GM19099 (cell line): ENCODE data around the gene ETV6.

ENCODE experiments used
- POLR2A ChIP-seq: IDR thresholded peaks from 3 replicates; pipeline ENCODE4 v1.6.1; 2011; ENCODE audit warnings: low read depth; ENCODE audit not compliant: insufficient read length; ENCODE audit errors: extremely low read depth

The ETV6 gene

DNA sequence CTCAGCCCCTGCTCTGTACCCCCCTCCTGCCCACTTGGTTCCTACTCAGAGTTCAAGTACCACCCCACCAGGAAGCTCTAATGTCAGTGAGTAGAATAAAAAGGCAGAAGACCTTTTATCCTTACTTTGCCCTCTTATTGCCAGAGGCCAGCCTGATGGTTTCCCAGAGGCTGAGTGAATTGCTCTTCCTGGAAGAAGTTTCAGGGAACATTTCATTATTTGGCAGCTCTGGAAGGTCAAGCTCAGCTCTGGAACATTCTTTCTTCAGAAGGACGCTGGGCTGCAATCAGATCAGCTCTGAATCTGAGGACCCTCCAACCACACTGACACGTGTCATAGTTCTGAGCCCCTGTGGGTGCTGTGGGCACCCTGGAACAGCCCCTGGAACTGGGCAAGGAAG is 188.9 kb downstream of the ETV6 start:
- TF ChIP-seq POLR2A: no peak

GRCh38 chr12:11839091-11839641 is 189.7 kb downstream of the ETV6 start:
- no peak for TF ChIP-seq POLR2A

DNA sequence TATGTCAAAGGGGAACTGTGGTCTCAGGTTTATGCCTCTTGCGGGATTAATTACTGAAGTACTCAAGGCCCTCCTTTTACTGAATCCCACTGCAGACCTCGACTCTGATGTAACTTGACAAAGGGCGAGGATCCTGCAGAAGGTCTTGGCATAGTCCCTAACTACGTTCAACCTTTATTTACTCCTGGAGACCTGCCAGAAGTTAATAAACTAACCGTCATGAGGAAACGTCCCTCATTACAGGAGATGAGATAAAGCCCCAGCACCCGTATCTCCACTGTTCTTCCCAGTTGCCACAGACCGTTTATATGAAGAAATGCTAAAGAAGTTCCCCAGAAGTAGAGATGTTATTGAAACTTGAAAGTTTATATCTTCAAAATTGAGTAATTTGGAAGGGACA is 190.9 kb downstream of the ETV6 start:
- TF ChIP-seq POLR2A: no peak

GRCh38 chr12:11846488-11846887 is 197.0 kb downstream of the ETV6 start:
- no peak for TF ChIP-seq POLR2A

- no peak for TF ChIP-seq POLR2A
Measured at GRCh38 chr12:11847539-11847938, 198.1 kb downstream of the ETV6 start.

DNA sequence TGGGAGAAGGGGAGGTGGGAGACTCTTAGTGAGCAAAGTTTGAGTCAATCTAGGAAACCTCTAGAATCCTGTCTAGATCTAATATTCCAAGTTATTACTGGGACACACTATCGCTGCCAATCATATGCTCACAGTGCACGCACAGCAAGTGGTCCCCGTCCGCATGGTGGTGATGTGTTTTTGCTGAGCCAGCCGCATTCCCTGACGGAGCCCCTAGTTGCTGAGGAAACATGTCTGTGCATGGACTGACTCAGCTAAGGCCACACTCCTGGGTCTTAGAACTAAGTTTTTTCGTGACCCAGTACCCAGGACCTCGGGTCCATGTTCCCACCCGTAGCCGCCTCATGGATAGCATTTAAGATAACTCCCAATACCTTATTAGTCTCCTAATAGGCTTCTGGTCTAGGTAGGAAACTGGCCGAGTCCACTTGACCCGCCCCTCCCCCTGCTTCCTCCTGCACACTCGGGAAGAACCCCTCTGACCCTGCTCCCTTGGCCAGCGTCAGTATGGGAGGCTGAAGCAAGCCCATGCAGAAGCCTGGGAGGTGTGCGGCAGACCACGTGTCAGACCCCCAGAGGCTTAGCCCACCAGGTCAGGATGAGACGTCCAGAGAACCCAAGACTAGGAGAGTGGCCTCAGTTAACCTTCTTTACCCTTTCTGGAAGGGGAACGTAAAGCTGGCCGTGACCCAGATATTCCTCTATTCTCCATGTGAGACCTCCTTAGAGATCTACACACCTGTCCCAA is 200.5 kb downstream of the ETV6 start:
- TF ChIP-seq POLR2A: no peak

GRCh38 chr12:11853126-11853525 is 203.7 kb downstream of the ETV6 start:
- no peak for TF ChIP-seq POLR2A

- TF ChIP-seq POLR2A: no peak
Measured at GRCh38 chr12:11854011-11854499, 204.6 kb downstream of the ETV6 start.

DNA sequence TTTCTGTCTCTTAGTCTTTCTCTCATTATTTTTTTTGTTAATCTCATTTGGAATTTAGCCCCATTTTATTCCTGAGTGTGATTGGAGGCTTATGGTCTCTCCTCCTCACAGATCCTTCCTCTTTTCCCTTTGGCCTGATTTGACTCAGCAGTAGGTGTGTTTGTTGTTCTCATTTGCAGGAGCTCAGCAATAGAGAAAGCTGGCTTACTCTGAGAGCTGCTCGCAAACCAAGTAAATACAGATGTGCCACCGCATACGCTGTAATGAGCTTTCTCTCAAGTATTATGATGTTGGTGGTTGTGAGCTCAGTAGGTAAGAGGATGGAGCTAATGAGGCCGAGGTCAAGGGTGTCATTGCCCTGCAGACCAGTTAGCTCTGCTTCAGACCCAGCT is 206.5 kb downstream of the ETV6 start:
- no peak for TF ChIP-seq POLR2A

DNA sequence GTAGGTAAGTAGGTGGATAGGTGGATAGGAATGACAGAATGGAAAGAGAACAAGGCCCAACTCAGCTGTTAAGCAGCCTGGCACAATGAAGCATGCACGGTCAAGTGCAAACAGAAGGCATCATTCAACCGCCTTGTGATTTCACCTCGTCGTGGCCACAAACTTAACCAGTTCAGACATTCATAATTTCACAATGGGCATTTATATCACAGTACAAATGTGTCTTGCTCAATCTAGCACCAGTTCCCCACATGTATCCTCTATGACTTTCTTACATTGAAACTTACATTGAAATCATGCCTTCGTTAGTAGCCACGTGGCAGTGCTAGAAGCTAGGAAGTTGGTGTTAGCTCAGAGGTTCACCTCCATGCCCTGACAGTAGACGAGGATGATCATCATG is 207.5 kb downstream of the ETV6 start:
- no peak for TF ChIP-seq POLR2A

- no peak for TF ChIP-seq POLR2A
Measured at GRCh38 chr12:11859705-11860425, 210.4 kb downstream of the ETV6 start.

- TF ChIP-seq POLR2A: no peak
Measured at GRCh38 chr12:11861155-11861863, 211.8 kb downstream of the ETV6 start.

DNA sequence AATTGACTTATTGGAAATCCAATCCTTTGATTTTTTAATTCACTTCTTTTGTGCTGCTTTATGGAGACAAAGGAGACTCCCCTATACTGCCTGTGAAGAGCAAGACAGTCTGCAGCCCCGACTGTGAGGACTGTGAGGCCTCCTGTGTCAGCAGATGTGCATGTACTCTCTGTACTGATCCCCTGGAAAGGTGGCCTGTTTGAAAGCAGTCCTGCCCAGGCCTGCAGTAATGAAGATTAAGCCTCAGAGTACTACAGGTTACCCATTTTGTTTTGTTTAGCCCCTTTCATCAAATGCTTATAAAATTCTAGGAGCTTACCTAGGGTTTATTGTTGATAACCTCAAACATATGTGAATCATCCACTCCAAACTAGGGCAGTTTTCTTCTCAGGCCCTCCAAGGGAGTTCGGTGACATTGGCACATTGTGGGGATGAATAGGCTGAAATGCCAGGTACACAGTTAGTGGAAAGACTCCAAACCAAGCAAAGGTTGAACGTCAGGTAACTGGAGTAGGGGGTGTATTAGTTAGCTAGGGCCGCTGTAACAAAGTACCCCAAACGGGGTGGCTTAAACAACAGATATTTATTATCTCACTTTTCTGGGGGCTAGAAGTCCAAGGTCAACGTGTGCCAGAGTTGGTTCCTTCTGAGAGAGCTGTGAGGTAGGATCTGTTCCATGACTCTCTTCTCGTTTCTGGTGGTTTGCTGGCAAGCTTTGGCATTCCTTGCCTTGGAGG is 212.6 kb downstream of the ETV6 start:
- no peak for TF ChIP-seq POLR2A

DNA sequence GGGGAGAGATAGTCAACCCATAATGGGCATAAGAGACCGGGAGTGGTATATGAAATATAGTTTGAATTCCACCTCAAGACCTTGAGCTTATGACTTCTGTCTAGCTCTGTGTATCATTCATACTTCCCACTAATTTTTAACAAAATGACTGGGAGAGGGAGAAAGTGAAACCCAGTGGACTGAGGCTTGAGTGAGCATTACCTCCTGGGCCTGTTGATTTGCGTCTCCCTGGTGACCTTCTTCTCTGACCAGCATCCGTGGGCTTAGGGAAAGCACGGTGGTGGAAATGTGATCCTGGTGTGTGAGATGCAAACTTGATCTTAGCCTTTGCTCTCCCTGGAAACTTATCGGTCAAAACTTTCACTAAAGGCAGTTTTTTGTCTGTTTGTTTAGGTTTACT is 213.3 kb downstream of the ETV6 start:
- TF ChIP-seq POLR2A: no peak

DNA sequence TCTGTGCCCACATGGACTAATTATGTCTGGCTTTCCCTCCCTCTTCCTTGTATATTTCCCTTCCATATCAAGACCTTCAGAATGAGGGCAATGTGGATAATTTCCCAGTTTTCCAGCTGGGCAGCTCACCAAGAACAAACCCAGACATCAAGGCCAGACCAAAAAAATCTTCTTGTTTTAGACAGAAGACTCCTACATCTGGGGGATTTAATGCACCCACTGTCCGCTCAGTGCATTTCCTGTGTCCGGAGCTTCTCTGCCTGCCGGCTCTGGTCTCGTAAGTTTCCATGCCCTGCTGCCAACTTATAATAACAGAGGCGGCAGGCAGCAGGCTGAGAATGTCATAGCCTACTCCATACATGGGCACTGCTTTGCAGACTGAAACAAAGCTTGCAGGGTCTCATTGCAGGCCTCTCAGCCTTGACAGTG is 214.0 kb downstream of the ETV6 start:
- TF ChIP-seq POLR2A: no peak

DNA sequence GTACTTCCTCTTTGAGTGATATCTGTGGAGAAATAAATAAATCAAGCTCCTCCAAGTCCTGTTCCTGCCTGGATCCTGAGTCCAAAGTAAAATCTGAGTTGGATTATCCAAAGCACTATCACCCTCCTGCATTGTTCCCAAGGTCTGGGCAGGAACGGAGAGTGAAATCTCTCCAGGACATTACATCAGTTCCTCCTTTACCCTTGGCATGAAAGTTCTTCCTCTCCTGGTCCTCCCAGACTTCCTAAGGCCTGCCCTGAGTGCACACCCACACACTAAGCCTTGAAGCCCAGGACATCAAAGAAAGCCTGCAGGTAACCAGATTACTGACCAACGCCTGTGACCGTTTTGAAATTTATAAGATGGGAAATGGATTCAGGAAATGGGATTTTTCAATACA is 214.5 kb downstream of the ETV6 start:
- no peak for TF ChIP-seq POLR2A

- TF ChIP-seq POLR2A: no peak
Measured at GRCh38 chr12:11865824-11866223, 216.3 kb downstream of the ETV6 start.
